WI38 (cell line): ENCODE measurements around the gene GLI1.

Experiments
- H3K4me3 ChIP-seq: 2 replicates; pipeline ENCODE4 v1.5.1; 2011; ENCODE audit warnings: low read depth, mild to moderate bottlenecking, control low read depth, low read length
- TF ChIP-seq, protein P1 (sequence below): IDR thresholded peaks from 2 replicates; pipeline ENCODE4 v1.5.1; 2012; ENCODE audit warnings: low read depth, mild to moderate bottlenecking, control low read depth, low read length

GLI1 gene

GRCh38 chr12:57477710-57478681 is 18.4 kb downstream of the GLI1 start:
- H3K4me3 ChIP-seq: no peak overlapping the region
- TF ChIP-seq, protein P1, sequence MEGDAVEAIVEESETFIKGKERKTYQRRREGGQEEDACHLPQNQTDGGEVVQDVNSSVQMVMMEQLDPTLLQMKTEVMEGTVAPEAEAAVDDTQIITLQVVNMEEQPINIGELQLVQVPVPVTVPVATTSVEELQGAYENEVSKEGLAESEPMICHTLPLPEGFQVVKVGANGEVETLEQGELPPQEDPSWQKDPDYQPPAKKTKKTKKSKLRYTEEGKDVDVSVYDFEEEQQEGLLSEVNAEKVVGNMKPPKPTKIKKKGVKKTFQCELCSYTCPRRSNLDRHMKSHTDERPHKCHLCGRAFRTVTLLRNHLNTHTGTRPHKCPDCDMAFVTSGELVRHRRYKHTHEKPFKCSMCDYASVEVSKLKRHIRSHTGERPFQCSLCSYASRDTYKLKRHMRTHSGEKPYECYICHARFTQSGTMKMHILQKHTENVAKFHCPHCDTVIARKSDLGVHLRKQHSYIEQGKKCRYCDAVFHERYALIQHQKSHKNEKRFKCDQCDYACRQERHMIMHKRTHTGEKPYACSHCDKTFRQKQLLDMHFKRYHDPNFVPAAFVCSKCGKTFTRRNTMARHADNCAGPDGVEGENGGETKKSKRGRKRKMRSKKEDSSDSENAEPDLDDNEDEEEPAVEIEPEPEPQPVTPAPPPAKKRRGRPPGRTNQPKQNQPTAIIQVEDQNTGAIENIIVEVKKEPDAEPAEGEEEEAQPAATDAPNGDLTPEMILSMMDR: no peak

DNA sequence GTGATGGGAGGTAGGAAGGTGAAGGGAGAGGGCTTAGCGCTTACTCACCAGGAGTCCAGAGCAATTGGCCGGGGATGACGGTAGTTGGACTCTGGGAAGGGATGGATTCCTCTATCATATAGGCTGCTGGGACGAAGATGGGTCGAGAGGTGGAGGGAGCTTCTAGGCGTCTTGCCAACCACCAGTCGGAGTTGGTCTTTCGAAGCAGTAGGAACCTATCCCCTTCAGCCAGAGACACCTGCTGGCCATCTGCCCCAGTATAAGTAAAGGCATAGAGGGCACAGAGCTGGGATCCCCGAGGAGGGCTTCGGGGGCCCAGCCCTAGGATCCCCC is 19.4 kb downstream of the GLI1 start:
- H3K4me3 ChIP-seq: no peak overlapping the region
- TF ChIP-seq, protein P1: no peak

- TF ChIP-seq, protein P1: no peak
- H3K4me3 ChIP-seq: no peak within 1 kb of the TSS
These were observed 20.0 kb downstream of the GLI1 start, which contains the start of gene ARHGAP9 for GRCh38 chr12:57479376-57480115. Gene ARHGAP9, minus strand, starts transcription at chr12:57479866. Its CDS starts 460 bp downstream, at chr12:57479406.

- no peak overlapping the region for H3K4me3 ChIP-seq
- TF ChIP-seq, protein P1: no peak
These were observed 22.1 kb downstream of the GLI1 start for GRCh38 chr12:57481671-57482070.

DNA sequence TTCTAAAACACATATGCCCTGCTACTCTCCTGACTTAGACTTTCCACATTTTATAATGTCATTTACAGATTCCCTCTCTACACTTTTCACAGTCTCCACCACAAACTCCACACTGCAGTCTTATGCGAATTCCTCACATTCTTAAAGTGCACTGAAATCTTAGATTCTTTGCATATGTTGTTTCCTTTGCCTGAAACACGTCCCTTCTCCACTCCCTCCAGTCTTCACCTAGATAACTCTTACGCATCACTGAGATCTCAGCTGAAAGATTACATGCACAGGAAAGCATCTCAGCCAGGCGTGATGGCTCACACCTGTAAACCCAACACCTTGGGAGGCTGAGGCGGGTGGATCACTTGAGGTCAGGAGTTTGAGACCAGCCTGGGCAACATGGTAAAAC is 23.9 kb downstream of the GLI1 start:
- TF ChIP-seq, protein P1: no peak
- H3K4me3 ChIP-seq: no peak overlapping the region

DNA sequence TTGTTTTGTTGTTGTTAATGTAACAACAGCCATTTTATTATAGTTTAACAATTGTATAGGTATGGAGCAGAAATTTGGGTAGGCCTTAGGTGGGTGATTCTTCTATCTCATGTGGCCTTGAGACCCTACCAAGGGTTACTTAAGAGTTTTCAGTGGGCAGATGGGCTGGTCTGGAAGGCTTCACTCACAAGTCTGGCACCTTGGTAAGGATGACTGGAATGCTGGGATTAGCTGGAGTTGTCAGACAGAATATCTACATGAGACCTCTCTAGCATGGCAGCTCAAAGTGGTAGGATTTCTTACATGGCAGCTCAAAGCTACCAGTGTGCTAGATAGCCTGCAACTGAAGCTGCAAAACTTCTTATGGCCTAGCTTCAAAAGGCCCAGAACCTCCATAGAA is 26.1 kb downstream of the GLI1 start:
- TF ChIP-seq, protein P1: no peak
- H3K4me3 ChIP-seq: no peak overlapping the region
